Central memory CD4-positive, alpha-beta T cell (primary cell): Measurements from ENCODE around the gene ARHGEF3.

ENCODE experiments used
- DNase-seq: peaks from one replicate; pipeline ENCODE4 v3.0.0; 2022
- total RNA-seq, 3 experiments: gene quantifications; one replicate each; lab custom pipeline; 2026; lab: John Stamatoyannopoulos, UW

Gene ARHGEF3
- 146 to 257 (median 170) reads per million in 3 experiments for total RNA-seq

- DNase-seq = peak; percentile 82
These were observed at the start of gene ARHGEF3 for GRCh38 chr3:56801662-56802377. Gene ARHGEF3, minus strand, starts transcription at chr3:56801949. Its CDS starts 151 bp downstream, at chr3:56801798.

- no peak for DNase-seq
These were observed 47.9 kb upstream of the ARHGEF3 start for GRCh38 chr3:56849698-56850097.

- DNase-seq = no peak
These were observed 43.8 kb upstream of the ARHGEF3 start for GRCh38 chr3:56845505-56845904.

GRCh38 chr3:56844536-56844935 lies 42.8 kb upstream of the ARHGEF3 start:
- DNase-seq = no peak

GRCh38 chr3:56839784-56840715 lies 38.3 kb upstream of the ARHGEF3 start:
- no peak for DNase-seq

GRCh38 chr3:56838448-56838847 lies 36.7 kb upstream of the ARHGEF3 start:
- DNase-seq = no peak

GRCh38 chr3:56837196-56837955 lies 35.6 kb upstream of the ARHGEF3 start:
- DNase-seq = no peak

- no peak for DNase-seq
These were observed 34.8 kb upstream of the ARHGEF3 start for GRCh38 chr3:56836276-56837163.

- DNase-seq = no peak
These were observed 34.0 kb upstream of the ARHGEF3 start for GRCh38 chr3:56835650-56836227.

- DNase-seq = no peak
These were observed 31.8 kb upstream of the ARHGEF3 start for GRCh38 chr3:56833536-56833935.

- DNase-seq = no peak
These were observed 31.3 kb upstream of the ARHGEF3 start for GRCh38 chr3:56833022-56833421.

- no peak for DNase-seq
These were observed 29.8 kb upstream of the ARHGEF3 start for GRCh38 chr3:56831572-56831971.

GRCh38 chr3:56830884-56831283 lies 29.1 kb upstream of the ARHGEF3 start:
- DNase-seq = no peak

GRCh38 chr3:56829533-56829932 lies 27.8 kb upstream of the ARHGEF3 start:
- DNase-seq = no peak

- DNase-seq = no peak
These were observed 25.3 kb upstream of the ARHGEF3 start for GRCh38 chr3:56826831-56827722.

- no peak for DNase-seq
These were observed 24.1 kb upstream of the ARHGEF3 start for GRCh38 chr3:56825567-56826438.

GRCh38 chr3:56823984-56824703 lies 22.4 kb upstream of the ARHGEF3 start:
- DNase-seq = no peak

- DNase-seq = no peak
These were observed 21.7 kb upstream of the ARHGEF3 start for GRCh38 chr3:56823421-56823926.

- DNase-seq = no peak
These were observed 20.8 kb upstream of the ARHGEF3 start for GRCh38 chr3:56822501-56822900.
